Esophagus squamous epithelium (tissue), 5 donors: Measurements from ENCODE around the gene S100G. TPM values are rescaled to one million over a fixed set of nuclear protein-coding genes. Genes with fewer than 3 reads are reported as not detected.
A peak's percentile ranks its signal among the peaks of the same experiment; 100 is the strongest.
"Not testable (repeated sequence)": the region's sequence is repeated elsewhere in the genome, so short reads cannot be mapped to it uniquely, and the experiment has no call there.

Experiments
- DNase-seq: peaks from one replicate; lab custom pipeline; 2025; lab: John Stamatoyannopoulos, UW
- H3K27ac ChIP-seq, 4 donors: fragments of 200-600 bp; sonication (generic); one replicate each; pipeline ENCODE4 v1.5.1; 2016 to 2019; ENCODE audit warnings: mild to moderate bottlenecking in 1 of 4
- H3K27me3 ChIP-seq, 4 donors: fragments of 200-600 bp; sonication (generic); 1 replicate in 3 of 4; 2 replicates in 1 of 4; pipeline versions ENCODE4 v1.5.1 to v1.6.0; 2017 to 2021; ENCODE audit warnings: antibody characterized with exemption in 1 of 4
- H3K36me3 ChIP-seq, 3 donors: fragments of 200-600 bp; sonication (generic); one replicate each; pipeline ENCODE4 v1.5.1; 2016 to 2019
- H3K4me1 ChIP-seq, 3 donors: fragments of 200-600 bp; sonication (generic); one replicate each; pipeline ENCODE4 v1.5.1; 2017 to 2019
- H3K4me3 ChIP-seq, 4 donors: fragments of 200-600 bp; sonication (generic); 1 replicate in 3 of 4; 2 replicates in 1 of 4; pipeline ENCODE4 v1.5.1; 2016 to 2019; ENCODE audit warnings: mild to moderate bottlenecking in 2 of 4, moderate library complexity in 1 of 4
- H3K9me3 ChIP-seq, 3 donors: fragments of 200-600 bp; sonication (generic); one replicate each; pipeline ENCODE4 v1.5.1; 2016 to 2019
- CTCF ChIP-seq, 6 experiments: fragments of 450-650 bp in 4 of 6; fragments of 200-600 bp in 2 of 6; sonication (generic) in 2 of 6; IDR thresholded peaks; one replicate each; pipeline ENCODE4 v1.5.1; 2016 to 2019; ENCODE audit warnings: antibody characterized with exemption in 6 of 6, mild to moderate bottlenecking in 4 of 6, moderate library complexity in 4 of 6
- POLR2A ChIP-seq, 4 donors: fragments of 450-650 bp; IDR thresholded peaks; one replicate each; pipeline ENCODE4 v1.6.1; 2017; ENCODE audit warnings: antibody characterized with exemption in 4 of 4, mild to moderate bottlenecking in 4 of 4, moderate library complexity in 3 of 4
- WGBS, 2 donors: methylation state at CpG; one replicate each; pipeline ENCODE4 v1.1.5; 2018; 5-methylcytosine and 5-hydroxymethylcytosine counted together
- intact Hi-C: fragments of 100-400 bp; cut with DNase I; formaldehyde crosslinking; loops from one replicate; pipeline ENCODE4 v1.15.0; 2022
- total RNA-seq, 4 donors: library from RNA; depleted of rRNA; stranded (reverse); fragments of >200 nt; gene quantifications; one replicate each; pipeline ENCODE4 v1.1.0, GENCODE V29; 2016
- donor health status: DM: yes; HTN: yes; CAD: no.

Gene S100G, protein sequence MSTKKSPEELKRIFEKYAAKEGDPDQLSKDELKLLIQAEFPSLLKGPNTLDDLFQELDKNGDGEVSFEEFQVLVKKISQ
- not detected for total RNA-seq

GRCh38 chrX:16649858-16650257 lies at the start of gene S100G:
S100G (plus strand) TSS chrX:16650158; CDS start chrX:16651007, 849 bp downstream.
- Histone ChIP-seq H3K4me3 (no peak within 1 kb of the TSS), H3K4me1 (no peaks in the 10 kb centered on the region), H3K27me3 (no peaks in the 10 kb centered on the region), H3K36me3 (no peaks in the 10 kb centered on the region), H3K9me3 (no peaks in the 10 kb centered on the region), H3K27ac (no peak within 1 kb of the TSS)
- no peak for TF ChIP-seq POLR2A (IDR thresholded peaks at IDR 0.05)
- TF ChIP-seq CTCF (IDR thresholded peaks at IDR 0.05) = no peak
- intact Hi-C loops = no loop called here
- DNase-seq = no peak
- WGBS, 2 donors = 93 to 95% methylated on average over 4 of the region's 4 CpGs

GRCh38 chrX:16601885-16602284 lies 48.1 kb upstream of the S100G start:
- 60 to 78% methylated on average over 1 to 4 of the region's 4 CpGs for WGBS, 2 donors
- intact Hi-C loops = no loop called here
- no peaks in the 10 kb centered on the region for H3K4me1 ChIP-seq

DNA sequence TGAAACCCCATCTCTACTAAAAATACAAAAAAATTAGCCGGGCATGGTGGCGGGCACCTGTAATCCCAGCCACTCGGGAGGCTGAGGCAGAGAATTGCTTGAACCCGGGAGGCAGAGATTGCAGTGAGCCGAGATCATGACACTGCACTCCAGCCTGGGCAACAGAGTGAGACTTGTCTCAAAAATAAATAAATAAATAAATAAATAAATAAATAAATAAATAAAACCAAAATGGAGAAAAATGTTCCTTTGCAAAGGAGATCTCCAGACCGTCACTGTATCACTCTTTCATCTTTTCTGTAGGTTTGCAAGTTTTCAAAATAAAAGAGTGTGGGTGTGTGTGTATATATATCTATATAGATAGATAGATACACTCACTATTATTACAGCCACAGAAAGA lies 46.7 kb upstream of the S100G start:
- H3K4me3 ChIP-seq, DNase-seq, intact Hi-C loops, H3K4me1 ChIP-seq, H3K27me3 ChIP-seq, H3K9me3 ChIP-seq, H3K36me3 ChIP-seq: not testable (repeated sequence)
- WGBS, 2 donors = 90 to 100% methylated on average over 2 of the region's 6 CpGs
- H3K27ac ChIP-seq = peak overlapping the region in 1 of 4 donors; percentile 30

More at GRCh38 chrX:16601885-16602284, 48.1 kb upstream of the S100G start:
- H3K36me3 ChIP-seq = no peaks in the 10 kb centered on the region
- DNase-seq = no peak
- no peak overlapping the region for H3K4me3 ChIP-seq
- TF ChIP-seq CTCF (IDR thresholded peaks at IDR 0.05) (no peak), POLR2A (IDR thresholded peaks at IDR 0.05) (no peak)
- H3K9me3 ChIP-seq = no peaks in the 10 kb centered on the region
- H3K27me3 ChIP-seq = no peaks in the 10 kb centered on the region
- H3K27ac ChIP-seq = no peak overlapping the region

GRCh38 chrX:16603822-16604221 lies 46.1 kb upstream of the S100G start:
- Histone ChIP-seq H3K36me3 (no peaks in the 10 kb centered on the region), H3K27me3 (no peaks in the 10 kb centered on the region), H3K4me1 (no peaks in the 10 kb centered on the region), H3K27ac (peak overlapping the region in 1 of 4 donors; percentile 38), H3K9me3 (no peaks in the 10 kb centered on the region), H3K4me3 (no peak overlapping the region)
- DNase-seq = no peak
- TF ChIP-seq CTCF (IDR thresholded peaks at IDR 0.05) (no peak), POLR2A (IDR thresholded peaks at IDR 0.05) (no peak)
- 57 to 77% methylated on average over 4 of the region's 4 CpGs for WGBS, 2 donors
- intact Hi-C loops = no loop called here

DNA sequence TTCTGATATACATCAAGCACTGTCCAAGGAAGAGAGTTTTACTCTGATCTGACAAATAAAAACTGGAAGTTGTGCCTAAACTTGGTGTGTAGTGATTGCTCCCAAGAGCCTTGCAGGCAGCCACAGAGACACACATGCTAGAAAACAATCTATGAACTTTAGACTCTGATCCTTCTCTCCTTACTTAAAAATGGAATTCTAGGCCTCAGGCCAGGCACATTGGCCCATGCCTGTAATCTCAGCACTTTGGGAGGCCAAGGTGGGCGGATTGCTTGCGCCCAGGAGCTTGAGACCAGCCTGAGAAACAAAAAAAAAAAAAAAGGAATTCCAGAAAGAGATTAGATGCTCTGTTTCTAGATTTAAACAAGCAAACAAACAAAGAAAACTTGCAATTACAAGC lies 45.6 kb upstream of the S100G start:
- no peak for DNase-seq

More for the DNA sequence above, 45.6 kb upstream of the S100G start:
- TF ChIP-seq CTCF (IDR thresholded peaks at IDR 0.05) (no peak), POLR2A (IDR thresholded peaks at IDR 0.05) (no peak)
- Histone ChIP-seq H3K27me3 (no peaks in the 10 kb centered on the region), H3K36me3 (no peaks in the 10 kb centered on the region), H3K27ac (peak overlapping the region in 2 of 4 donors; percentile 29 to 38), H3K9me3 (no peaks in the 10 kb centered on the region), H3K4me3 (no peak overlapping the region), H3K4me1 (no peaks in the 10 kb centered on the region)
- 53 to 89% methylated on average over 2 of the region's 2 CpGs for WGBS, 2 donors
- intact Hi-C loops = no loop called here
